NCI-H510A treated with DMSO at 0.1 percent for 48 hours (cell line): ENCODE data around the gene COL11A2.

Source experiments
- DNase-seq: peaks from one replicate; lab custom pipeline; 2025; lab: John Stamatoyannopoulos, UW

COL11A2 gene

GRCh38 chr6:33192671-33193602 is 670 bp upstream of the COL11A2 start:
- no peak for DNase-seq

GRCh38 chr6:33191383-33192104 is 723 bp downstream of the COL11A2 start:
- DNase-seq: no peak

GRCh38 chr6:33190504-33191107 is 1.7 kb downstream of the COL11A2 start:
- DNase-seq: no peak

- no peak for DNase-seq
These were observed 2.4 kb downstream of the COL11A2 start for GRCh38 chr6:33189625-33190448.

- DNase-seq: no peak
These were observed 3.1 kb downstream of the COL11A2 start for GRCh38 chr6:33189164-33189563.

GRCh38 chr6:33187809-33188208 is 4.5 kb downstream of the COL11A2 start:
- DNase-seq: no peak

GRCh38 chr6:33185654-33186187 is 6.5 kb downstream of the COL11A2 start:
- DNase-seq: no peak

- DNase-seq: no peak
These were observed 7.1 kb downstream of the COL11A2 start for GRCh38 chr6:33185190-33185589.

- DNase-seq: no peak
These were observed 9.1 kb downstream of the COL11A2 start for GRCh38 chr6:33183071-33183683.

- no peak for DNase-seq
These were observed 11.1 kb downstream of the COL11A2 start for GRCh38 chr6:33181141-33181540.

- DNase-seq: no peak
These were observed 13.4 kb downstream of the COL11A2 start for GRCh38 chr6:33178755-33179475.

GRCh38 chr6:33177552-33178446 is 14.5 kb downstream of the COL11A2 start:
- DNase-seq: no peak

- DNase-seq: no peak
These were observed 15.4 kb downstream of the COL11A2 start for GRCh38 chr6:33176906-33177305.

- no peak for DNase-seq
These were observed 16.7 kb downstream of the COL11A2 start for GRCh38 chr6:33175436-33176069.

GRCh38 chr6:33174784-33175183 is 17.5 kb downstream of the COL11A2 start:
- DNase-seq: no peak

- DNase-seq: no peak
These were observed 18.6 kb downstream of the COL11A2 start for GRCh38 chr6:33173535-33174180.

GRCh38 chr6:33172688-33173534 is 19.4 kb downstream of the COL11A2 start:
- DNase-seq: no peak
